GM20000 (cell line): ENCODE results near the gene SEMA5A.
A peak's percentile ranks its signal among the peaks of the same experiment; 100 is the strongest.

Experiments
- DNase-seq: peaks from one replicate; pipeline ENCODE4 v3.0.0; 2012; ENCODE audit warnings: low spot score
- CTCF ChIP-seq: IDR thresholded peaks from 2 replicates; pipeline ENCODE4 v1.5.1; 2012; ENCODE audit warnings: mild to moderate bottlenecking, control low read depth; ENCODE audit errors: extremely low read depth, missing control alignments

The SEMA5A gene

GRCh38 chr5:9545992-9546851 lies at the start of gene SEMA5A:
Gene SEMA5A (minus strand): TSS chr5:9546075. CDS start chr5:9379946, 166,129 bp downstream.
- TF ChIP-seq CTCF, result no peak
- DNase-seq, result peak; percentile 60

GRCh38 chr5:9594913-9595312 lies 49.0 kb upstream of the SEMA5A start:
- no peak for TF ChIP-seq CTCF
- DNase-seq, result no peak

GRCh38 chr5:9589049-9589835 lies 43.4 kb upstream of the SEMA5A start:
- no peak for TF ChIP-seq CTCF
- DNase-seq, result no peak

GRCh38 chr5:9588254-9588653 lies 42.4 kb upstream of the SEMA5A start:
- no peak for DNase-seq

GRCh38 chr5:9587135-9587534 lies 41.3 kb upstream of the SEMA5A start:
- TF ChIP-seq CTCF, result no peak
- DNase-seq, result no peak

More at GRCh38 chr5:9588254-9588653, 42.4 kb upstream of the SEMA5A start:
- no peak for TF ChIP-seq CTCF

- no peak for DNase-seq
- TF ChIP-seq CTCF, result no peak
Measured at GRCh38 chr5:9582406-9582805, 36.5 kb upstream of the SEMA5A start.

GRCh38 chr5:9573796-9574195 lies 27.9 kb upstream of the SEMA5A start:
- TF ChIP-seq CTCF, result no peak

More at GRCh38 chr5:9573796-9574195, 27.9 kb upstream of the SEMA5A start:
- no peak for DNase-seq
